ENCODE results near the gene AGAP5.

AGAP5 gene

GRCh38 chr10:73734028-73734720 lies 36.3 kb upstream of the AGAP5 start:
- peaks cover 32% of the 10 kb centered on the region for H3K79me2 ChIP-seq (ENCODE audit: control insufficient read depth, low read length)
- H4K20me1 ChIP-seq (ENCODE audit: control insufficient read depth, insufficient read depth, low read depth, low read length), result no peaks in the 10 kb centered on the region
- no peak overlapping the region for H3K4me3 ChIP-seq (ENCODE audit: low read length)
- no peaks in the 10 kb centered on the region for H3F3A ChIP-seq (ENCODE audit: control insufficient read depth, insufficient read depth)
- no peak overlapping the region for H3K27ac ChIP-seq (ENCODE audit: low read depth, low read length)
- H3K36me3 ChIP-seq (ENCODE audit: control insufficient read depth, low read length), result peaks cover 4% of the 10 kb centered on the region; the same call in 1 of the 2 replicates
- H3K4me2 ChIP-seq (ENCODE audit: low read length), result no peak overlapping the region
- H3K4me1 ChIP-seq (ENCODE audit: control insufficient read depth, low read length), result peaks cover 8% of the 10 kb centered on the region; the same call in 1 of the 2 replicates
- no peaks in the 10 kb centered on the region for H3K27me3 ChIP-seq (ENCODE audit: control insufficient read depth, low read length)
- no peaks in the 10 kb centered on the region for H3K9me2 ChIP-seq (replicated peaks; ENCODE audit: control insufficient read depth, low read length)
- H3K9me3 ChIP-seq (ENCODE audit: control insufficient read depth, insufficient read depth, low read length), result no peaks in the 10 kb centered on the region
- TF ChIP-seq EZH2phosphoT487 (IDR thresholded peaks at IDR 0.05; ENCODE audit: borderline replicate concordance, low read length), result no peak

GRCh38 chr10:73732931-73733623 lies 35.2 kb upstream of the AGAP5 start:
- Histone ChIP-seq H3K4me3 (ENCODE audit: low read length) (no peak overlapping the region), H3F3A (ENCODE audit: control insufficient read depth, insufficient read depth) (no peaks in the 10 kb centered on the region), H3K9me2 (replicated peaks; ENCODE audit: control insufficient read depth, low read length) (no peaks in the 10 kb centered on the region), H3K27me3 (ENCODE audit: control insufficient read depth, low read length) (no peaks in the 10 kb centered on the region), H3K4me2 (ENCODE audit: low read length) (no peak overlapping the region), H3K36me3 (ENCODE audit: control insufficient read depth, low read length) (peaks cover 7% of the 10 kb centered on the region; the same call in 1 of the 2 replicates), H3K4me1 (ENCODE audit: control insufficient read depth, low read length) (peaks cover 8% of the 10 kb centered on the region; the same call in 1 of the 2 replicates), H4K20me1 (ENCODE audit: control insufficient read depth, insufficient read depth, low read depth, low read length) (no peaks in the 10 kb centered on the region), H3K79me2 (ENCODE audit: control insufficient read depth, low read length) (peaks cover 32% of the 10 kb centered on the region), H3K27ac (ENCODE audit: low read depth, low read length) (no peak overlapping the region), H3K9me3 (ENCODE audit: control insufficient read depth, insufficient read depth, low read length) (no peaks in the 10 kb centered on the region)
- TF ChIP-seq CTCF (IDR thresholded peaks at IDR 0.05; ENCODE audit: low read depth, low read length, poor library complexity, severe bottlenecking), result no peak
- no peak for TF ChIP-seq EZH2phosphoT487 (IDR thresholded peaks at IDR 0.05; ENCODE audit: borderline replicate concordance, low read length)

GRCh38 chr10:73732426-73732825 lies 34.5 kb upstream of the AGAP5 start:
- Histone ChIP-seq H3K4me1 (ENCODE audit: control insufficient read depth, low read length) (peaks cover 8% of the 10 kb centered on the region; the same call in 1 of the 2 replicates), H3K4me3 (ENCODE audit: low read length) (no peak overlapping the region), H3K9me2 (replicated peaks; ENCODE audit: control insufficient read depth, low read length) (no peaks in the 10 kb centered on the region), H3K36me3 (ENCODE audit: control insufficient read depth, low read length) (peaks cover 9% of the 10 kb centered on the region), H3K27ac (ENCODE audit: low read depth, low read length) (no peak overlapping the region), H4K20me1 (ENCODE audit: control insufficient read depth, insufficient read depth, low read depth, low read length) (no peaks in the 10 kb centered on the region), H3K9me3 (ENCODE audit: control insufficient read depth, insufficient read depth, low read length) (no peaks in the 10 kb centered on the region), H3K27me3 (ENCODE audit: control insufficient read depth, low read length) (no peaks in the 10 kb centered on the region), H3K4me2 (ENCODE audit: low read length) (no peak overlapping the region), H3K79me2 (ENCODE audit: control insufficient read depth, low read length) (peaks cover 32% of the 10 kb centered on the region), H3F3A (ENCODE audit: control insufficient read depth, insufficient read depth) (no peaks in the 10 kb centered on the region)
- TF ChIP-seq CTCF (IDR thresholded peaks at IDR 0.05; ENCODE audit: low read depth, low read length, poor library complexity, severe bottlenecking), result no peak
- no peak for TF ChIP-seq EZH2phosphoT487 (IDR thresholded peaks at IDR 0.05; ENCODE audit: borderline replicate concordance, low read length)

Data from DOHH2 (cell line).